ENCODE data around the gene ZNF480.

DNA sequence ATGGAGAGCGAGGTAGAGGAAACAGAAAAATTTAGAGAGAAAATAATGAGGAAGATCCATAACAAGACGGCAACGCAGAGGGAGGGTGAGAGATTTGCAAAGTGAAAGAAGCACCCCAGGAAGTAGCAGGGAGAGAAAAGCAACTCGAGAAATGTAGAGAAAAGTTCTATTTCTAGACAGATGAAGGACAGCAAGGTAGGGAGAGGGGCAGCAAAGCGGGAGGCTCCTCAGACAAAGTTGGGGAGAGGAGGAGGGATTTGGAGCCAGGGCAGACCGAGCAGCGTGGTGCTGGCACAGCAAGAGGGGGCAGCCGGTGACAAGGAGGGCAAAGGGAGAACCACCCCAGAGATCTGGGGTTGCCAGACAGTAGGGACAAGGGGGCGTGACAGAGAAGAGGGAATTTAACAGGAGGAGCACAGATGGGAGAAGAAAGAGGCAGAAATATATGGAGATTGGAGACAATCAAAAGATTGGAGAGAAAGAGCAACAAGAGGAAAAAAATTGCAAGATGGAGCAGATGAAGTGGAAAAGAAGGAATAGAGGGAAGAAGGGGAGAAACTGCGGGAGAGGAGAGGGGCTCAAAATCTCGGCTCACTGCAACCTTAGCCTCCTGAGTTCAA is 26.6 kb upstream of the ZNF480 start:
- TF ChIP-seq EZH2 (IDR thresholded peaks at IDR 0.05) (no peak), POLR2AphosphoS5 (IDR thresholded peaks at IDR 0.05; ENCODE audit: borderline replicate concordance, low read depth, low read length) (no peak), FOXP2 (optimal IDR thresholded peaks at IDR 0.05; ENCODE audit: control extremely low read depth, extremely low read length, insufficient read depth) (no peak)
